Smooth muscle cell (in vitro differentiated cells): ENCODE results near the gene MED22. TPM values are rescaled to one million over a fixed set of nuclear protein-coding genes. Genes with fewer than 3 reads are reported as not detected.
A peak's percentile ranks its signal among the peaks of the same experiment; 100 is the strongest.

ENCODE experiments used
- DNase-seq: peaks from one replicate; lab custom pipeline; 2025; ENCODE audit not compliant: unreplicated experiment; lab: John Stamatoyannopoulos, UW
- H2AFZ ChIP-seq: fragments of 200-600 bp; sonication (generic); 2 replicates; pipeline ENCODE4 v1.6.0; 2016; ENCODE audit warnings: antibody characterized with exemption, low read depth, mild to moderate bottlenecking
- H3F3A ChIP-seq: fragments of 200-600 bp; sonication (generic); 2 replicates; pipeline ENCODE4 v1.6.0; 2017; ENCODE audit warnings: antibody characterized with exemption, low read depth
- H3K27ac ChIP-seq: fragments of 200-600 bp; sonication (generic); 2 replicates; pipeline ENCODE4 v1.5.1; 2016; ENCODE audit warnings: low read depth, mild to moderate bottlenecking
- H3K27me3 ChIP-seq: fragments of 200-600 bp; sonication (generic); 2 replicates; pipeline ENCODE4 v1.6.1; 2016; ENCODE audit warnings: low read depth, mild to moderate bottlenecking
- H3K36me3 ChIP-seq: fragments of 200-600 bp; sonication (generic); 2 replicates; pipeline ENCODE4 v1.5.1; 2016; ENCODE audit warnings: low read depth
- H3K4me1 ChIP-seq: fragments of 200-600 bp; sonication (generic); 2 replicates; pipeline ENCODE4 v1.5.1; 2016; ENCODE audit warnings: low read depth
- H3K4me2 ChIP-seq: fragments of 200-600 bp; sonication (generic); 2 replicates; pipeline ENCODE4 v1.6.0; 2016; ENCODE audit warnings: mild to moderate bottlenecking
- H3K4me3 ChIP-seq: fragments of 200-600 bp; sonication (generic); 2 replicates; pipeline ENCODE4 v1.5.1; 2016; ENCODE audit warnings: mild to moderate bottlenecking
- H3K79me2 ChIP-seq: fragments of 200-600 bp; sonication (generic); 2 replicates; pipeline ENCODE4 v1.6.0; 2016; ENCODE audit warnings: low read depth, mild to moderate bottlenecking
- H3K9ac ChIP-seq: fragments of 200-600 bp; sonication (generic); 2 replicates; pipeline ENCODE4 v1.6.0; 2016; ENCODE audit warnings: low read depth
- H3K9me3 ChIP-seq: fragments of 200-600 bp; sonication (generic); replicated peaks from 2 replicates; pipeline ENCODE4 v1.5.1; 2016; ENCODE audit warnings: low read depth
- H4K20me1 ChIP-seq: fragments of 200-600 bp; sonication (generic); 2 replicates; pipeline ENCODE4 v1.6.0; 2016; ENCODE audit warnings: low read depth
- WGBS: methylation state at CpG from one replicate; pipeline ENCODE4 v1.1.7; 2016; ENCODE audit warnings: low lambda C conversion rate; 5-methylcytosine and 5-hydroxymethylcytosine counted together
- polyA plus RNA-seq: library from polyadenylated mRNA; unstranded; fragments of >200 nt; fragmentation: Nextera tagmentation; extraction: Ambion mirVana; gene quantifications from 2 replicates; pipeline ENCODE4 v1.2.1, GENCODE V29; 2016
- total RNA-seq: library from RNA; depleted of rRNA; stranded (reverse); fragments of >200 nt; gene quantifications from 2 replicates; pipeline ENCODE4 v1.2.3, GENCODE V29; 2014
- TF ChIP-seq, protein P1 (sequence below): fragments of 200-600 bp; sonication (generic); IDR thresholded peaks from 2 replicates; pipeline ENCODE4 v1.5.1; 2017; ENCODE audit warnings: borderline replicate concordance, mild to moderate bottlenecking, antibody characterized with exemption; ENCODE audit not compliant: insufficient read depth, poor library complexity, severe bottlenecking

Gene MED22
- total and polyA plus RNA-seq, 2 experiments from 2014 or later = 9.0 to 17.9 TPM

- H3K27ac ChIP-seq = peak within 1 kb of the TSS; percentile 98
- H3K9me3 ChIP-seq = no peaks in the 10 kb centered on the region
- H3K27me3 ChIP-seq = no peaks in the 10 kb centered on the region
- H2AFZ ChIP-seq = peak within 1 kb of the TSS; percentile 96
- H3K36me3 ChIP-seq = no peaks in the 10 kb centered on the region
- H3F3A ChIP-seq = peaks cover 18% of the 10 kb centered on the region
- 8% methylated on average over 33 of the region's 120 CpGs for WGBS
- H3K9ac ChIP-seq = peak within 1 kb of the TSS; percentile 100
- H3K4me3 ChIP-seq = peak within 1 kb of the TSS; percentile 99
- TF ChIP-seq, protein P1, sequence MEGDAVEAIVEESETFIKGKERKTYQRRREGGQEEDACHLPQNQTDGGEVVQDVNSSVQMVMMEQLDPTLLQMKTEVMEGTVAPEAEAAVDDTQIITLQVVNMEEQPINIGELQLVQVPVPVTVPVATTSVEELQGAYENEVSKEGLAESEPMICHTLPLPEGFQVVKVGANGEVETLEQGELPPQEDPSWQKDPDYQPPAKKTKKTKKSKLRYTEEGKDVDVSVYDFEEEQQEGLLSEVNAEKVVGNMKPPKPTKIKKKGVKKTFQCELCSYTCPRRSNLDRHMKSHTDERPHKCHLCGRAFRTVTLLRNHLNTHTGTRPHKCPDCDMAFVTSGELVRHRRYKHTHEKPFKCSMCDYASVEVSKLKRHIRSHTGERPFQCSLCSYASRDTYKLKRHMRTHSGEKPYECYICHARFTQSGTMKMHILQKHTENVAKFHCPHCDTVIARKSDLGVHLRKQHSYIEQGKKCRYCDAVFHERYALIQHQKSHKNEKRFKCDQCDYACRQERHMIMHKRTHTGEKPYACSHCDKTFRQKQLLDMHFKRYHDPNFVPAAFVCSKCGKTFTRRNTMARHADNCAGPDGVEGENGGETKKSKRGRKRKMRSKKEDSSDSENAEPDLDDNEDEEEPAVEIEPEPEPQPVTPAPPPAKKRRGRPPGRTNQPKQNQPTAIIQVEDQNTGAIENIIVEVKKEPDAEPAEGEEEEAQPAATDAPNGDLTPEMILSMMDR = no peak
- H3K4me2 ChIP-seq = peak within 1 kb of the TSS; percentile 90
- DNase-seq = peak; percentile 83
- H4K20me1 ChIP-seq = peaks cover 44% of the 10 kb centered on the region
- H3K79me2 ChIP-seq = peaks cover 49% of the 10 kb centered on the region
- peaks cover 23% of the 10 kb centered on the region for H3K4me1 ChIP-seq
Measured at GRCh38 chr9:133375724-133376654, 28.1 kb upstream of the MED22 start, which contains the start of the genes STKLD1 and SURF4. Gene STKLD1 (plus strand): TSS chr9:133376366. CDS start chr9:133376474, 108 bp downstream. Gene SURF4 (minus strand): TSS chr9:133376060. CDS start chr9:133375969, 91 bp downstream.

- no peak for DNase-seq
- H3K27ac ChIP-seq = peak overlapping the region; percentile 98
- no peak overlapping the region for H2AFZ ChIP-seq
- H3K4me1 ChIP-seq = peaks cover 23% of the 10 kb centered on the region
- H3K36me3 ChIP-seq = no peaks in the 10 kb centered on the region
- peaks cover 52% of the 10 kb centered on the region for H4K20me1 ChIP-seq
- peak overlapping the region; percentile 90 for H3K4me2 ChIP-seq
- H3K9ac ChIP-seq = peak overlapping the region; percentile 100
- H3F3A ChIP-seq = peaks cover 18% of the 10 kb centered on the region
- peak overlapping the region; percentile 99 for H3K4me3 ChIP-seq
- H3K9me3 ChIP-seq = no peaks in the 10 kb centered on the region
- TF ChIP-seq, protein P1 = no peak
- WGBS = 3% methylated on average over 27 of the region's 39 CpGs
- H3K27me3 ChIP-seq = no peaks in the 10 kb centered on the region
- H3K79me2 ChIP-seq = peaks cover 56% of the 10 kb centered on the region
Measured at GRCh38 chr9:133375116-133375723, 27.3 kb upstream of the MED22 start.

GRCh38 chr9:133374612-133375115, 26.7 kb upstream of the MED22 start:
- Histone ChIP-seq H3K4me1 (peaks cover 23% of the 10 kb centered on the region), H3F3A (peaks cover 18% of the 10 kb centered on the region), H3K9ac (peak overlapping the region; percentile 100), H3K79me2 (peaks cover 62% of the 10 kb centered on the region), H4K20me1 (peaks cover 58% of the 10 kb centered on the region), H3K9me3 (no peaks in the 10 kb centered on the region), H3K4me2 (peak overlapping the region; percentile 90), H3K4me3 (peak overlapping the region; percentile 99), H3K27me3 (no peaks in the 10 kb centered on the region), H3K27ac (peak overlapping the region; percentile 98), H3K36me3 (no peaks in the 10 kb centered on the region), H2AFZ (no peak overlapping the region)
- TF ChIP-seq, protein P1 = no peak
- WGBS = 16% methylated on average over 12 of the region's 12 CpGs
- DNase-seq = no peak
